ENCODE measurements around the gene FLNB. TPM values are rescaled to one million over a fixed set of nuclear protein-coding genes. Genes with fewer than 3 reads are reported as not detected.

Gene FLNB
- polyA plus RNA-seq, 3 donors = 0.47 to 4.0 (median 2.1) TPM

DNA sequence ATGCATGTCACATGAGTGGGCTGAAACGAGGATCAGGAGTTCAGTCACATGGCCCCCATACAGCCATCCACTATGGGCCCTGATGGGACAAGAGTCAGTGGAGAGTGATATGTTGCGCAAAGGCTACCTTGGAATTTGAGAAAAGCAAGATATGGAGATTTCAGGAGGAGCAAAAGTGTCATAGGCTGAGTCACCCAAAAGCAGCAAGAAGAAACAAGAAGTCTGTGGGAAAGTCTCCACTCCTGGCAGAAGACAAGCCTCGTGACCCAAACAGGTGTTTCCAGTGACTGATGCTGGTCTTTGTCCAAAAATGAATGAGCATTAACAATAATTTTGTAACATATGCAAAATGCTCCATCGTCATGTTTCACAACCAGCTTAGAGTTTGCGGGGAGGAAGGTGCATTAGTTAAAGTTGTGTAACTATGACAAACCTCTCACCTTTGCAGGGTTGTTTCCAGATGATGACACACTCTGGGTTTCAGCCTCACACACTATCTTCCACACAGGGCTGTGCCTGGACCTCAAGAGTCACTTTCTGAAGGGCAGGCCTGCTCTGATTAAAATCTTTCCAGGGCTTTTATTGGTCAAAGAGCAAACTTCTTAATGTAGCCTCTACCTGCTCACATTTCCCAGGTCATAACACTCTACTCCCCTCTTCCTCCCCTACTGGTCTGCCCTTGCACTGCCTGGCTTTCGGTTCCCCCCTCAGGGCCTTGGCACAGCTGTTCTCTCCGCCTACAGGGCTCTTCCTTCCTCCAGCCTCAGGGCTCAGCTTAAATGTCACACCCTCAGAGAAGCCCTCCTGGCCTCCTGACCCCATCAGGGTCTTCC lies 206.5 kb downstream of the FLNB start:
- TF ChIP-seq, protein P1, sequence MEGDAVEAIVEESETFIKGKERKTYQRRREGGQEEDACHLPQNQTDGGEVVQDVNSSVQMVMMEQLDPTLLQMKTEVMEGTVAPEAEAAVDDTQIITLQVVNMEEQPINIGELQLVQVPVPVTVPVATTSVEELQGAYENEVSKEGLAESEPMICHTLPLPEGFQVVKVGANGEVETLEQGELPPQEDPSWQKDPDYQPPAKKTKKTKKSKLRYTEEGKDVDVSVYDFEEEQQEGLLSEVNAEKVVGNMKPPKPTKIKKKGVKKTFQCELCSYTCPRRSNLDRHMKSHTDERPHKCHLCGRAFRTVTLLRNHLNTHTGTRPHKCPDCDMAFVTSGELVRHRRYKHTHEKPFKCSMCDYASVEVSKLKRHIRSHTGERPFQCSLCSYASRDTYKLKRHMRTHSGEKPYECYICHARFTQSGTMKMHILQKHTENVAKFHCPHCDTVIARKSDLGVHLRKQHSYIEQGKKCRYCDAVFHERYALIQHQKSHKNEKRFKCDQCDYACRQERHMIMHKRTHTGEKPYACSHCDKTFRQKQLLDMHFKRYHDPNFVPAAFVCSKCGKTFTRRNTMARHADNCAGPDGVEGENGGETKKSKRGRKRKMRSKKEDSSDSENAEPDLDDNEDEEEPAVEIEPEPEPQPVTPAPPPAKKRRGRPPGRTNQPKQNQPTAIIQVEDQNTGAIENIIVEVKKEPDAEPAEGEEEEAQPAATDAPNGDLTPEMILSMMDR (IDR thresholded peaks at IDR 0.05) = peak; percentile 21
- no peaks in the 10 kb centered on the region for H3K36me3 Mint-ChIP-seq
- Histone ChIP-seq H3K27me3 (ENCODE audit: control insufficient read depth in 2 of 2, insufficient read depth in 2 of 2, low read length in 2 of 2) (no peaks in the 10 kb centered on the region), H3K9ac (ENCODE audit: insufficient read depth, low read length, poor library complexity, severe bottlenecking) (no peak overlapping the region), H3K4me2 (replicated peaks; ENCODE audit: extremely low read depth, low read length, poor library complexity, severe bottlenecking) (no peak overlapping the region), H2AFZ (ENCODE audit: insufficient read depth, low read depth, low read length, poor library complexity, severe bottlenecking) (no peak overlapping the region), H3K36me3 (replicated peaks in 1 of 2; ENCODE audit: control insufficient read depth in 1 of 2, insufficient read depth in 2 of 2, low read length in 2 of 2) (no peaks in the 10 kb centered on the region), H3K4me3 (replicated peaks in 1 of 3; ENCODE audit: low read depth in 2 of 3, low read length in 3 of 3) (no peak overlapping the region), H3K9me3 (replicated peaks in 1 of 2; ENCODE audit: control insufficient read depth in 1 of 2, insufficient read depth in 1 of 2, low read length in 2 of 2) (no peaks in the 10 kb centered on the region), H3K79me2 (ENCODE audit: insufficient read depth, low read length) (no peaks in the 10 kb centered on the region), H4K20me1 (ENCODE audit: insufficient read depth, low read length) (no peaks in the 10 kb centered on the region), H3K27ac (ENCODE audit: low read depth in 1 of 2, low read length in 2 of 2) (peak overlapping the region in 1 of 2 donors; percentile 15), H3K4me1 (ENCODE audit: control insufficient read depth in 1 of 2, insufficient read depth in 2 of 2, low read length in 2 of 2) (peaks cover 32 to 33% of the 10 kb centered on the region in 2 donors)
- H3K4me3 Mint-ChIP-seq = peak overlapping the region in 1 of 2 donors; percentile 3
- no peaks in the 10 kb centered on the region for H3K9me3 Mint-ChIP-seq
- peaks cover 36% of the 10 kb centered on the region for H3K4me1 Mint-ChIP-seq
- WGBS (ENCODE audit: insufficient coverage) = 0% methylated on average over 2 of the region's 7 CpGs
- peak overlapping the region; percentile 23 to 82 (median 72) for H3K27ac Mint-ChIP-seq
- peaks cover 3 to 4% (median 3%) of the 10 kb centered on the region in 3 donors for H3K27me3 Mint-ChIP-seq (ENCODE audit: low read depth in 3 of 3)
- peak; percentile 38 to 87 (median 44) for DNase-seq
- intact Hi-C loops (cut with micrococcal nuclease) = no loop called here

DNA sequence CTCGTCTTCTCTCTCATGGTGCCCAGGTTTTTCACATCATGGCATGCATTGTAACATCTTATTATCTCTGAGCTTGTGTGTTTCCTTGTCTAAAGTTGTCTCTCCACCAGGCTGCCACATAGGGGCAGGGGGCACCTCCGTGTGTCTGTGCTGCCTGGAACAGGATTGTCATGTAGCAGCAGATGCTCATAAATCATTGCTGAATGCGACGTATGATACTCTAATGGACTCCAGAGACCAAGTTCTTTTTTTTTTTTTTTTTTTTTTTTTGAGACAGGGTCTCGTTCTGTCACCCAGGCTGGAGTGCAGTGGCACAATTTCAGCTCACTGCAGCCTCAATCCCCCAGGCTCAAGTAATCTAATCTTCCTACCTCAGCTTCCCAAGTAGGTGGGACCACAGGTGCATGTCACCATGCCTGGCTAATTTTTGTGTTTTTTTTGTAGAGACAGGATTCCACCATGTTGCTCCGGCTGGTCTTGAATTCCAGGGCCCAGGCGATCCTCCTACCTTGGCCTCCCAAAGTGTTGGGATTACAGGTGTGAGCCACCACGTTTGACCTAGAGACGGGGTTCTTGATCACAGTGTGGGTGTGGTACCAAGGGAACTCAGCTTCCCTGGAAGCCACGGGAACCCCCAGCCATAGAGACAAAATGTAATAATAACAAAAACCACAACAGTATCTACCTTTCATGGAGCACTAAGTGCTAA lies 207.2 kb downstream of the FLNB start:
- H3K9me3 Mint-ChIP-seq = no peaks in the 10 kb centered on the region
- WGBS (ENCODE audit: insufficient coverage) = 8% methylated on average over 2 of the region's 10 CpGs
- H3K27me3 Mint-ChIP-seq (ENCODE audit: low read depth in 3 of 3) = peaks cover 0 to 3% (median under 1%) of the 10 kb centered on the region in 3 donors
- no peaks in the 10 kb centered on the region for H3K9me3 ChIP-seq (replicated peaks in 1 of 2; ENCODE audit: control insufficient read depth in 1 of 2, insufficient read depth in 1 of 2, low read length in 2 of 2)
- peaks cover 36% of the 10 kb centered on the region for H3K4me1 Mint-ChIP-seq
- no peaks in the 10 kb centered on the region for H3K36me3 ChIP-seq (replicated peaks in 1 of 2; ENCODE audit: control insufficient read depth in 1 of 2, insufficient read depth in 2 of 2, low read length in 2 of 2)
- no peaks in the 10 kb centered on the region for H4K20me1 ChIP-seq (ENCODE audit: insufficient read depth, low read length)
- no peak overlapping the region for H2AFZ ChIP-seq (ENCODE audit: insufficient read depth, low read depth, low read length, poor library complexity, severe bottlenecking)
- H3K27ac Mint-ChIP-seq = peak overlapping the region in 6 of 7 donors; percentile 16 to 82 (median 68)
- peaks cover 32 to 33% of the 10 kb centered on the region in 2 donors for H3K4me1 ChIP-seq (ENCODE audit: control insufficient read depth in 1 of 2, insufficient read depth in 2 of 2, low read length in 2 of 2)
- H3K27ac ChIP-seq (ENCODE audit: low read depth in 1 of 2, low read length in 2 of 2) = peak overlapping the region in 1 of 2 donors; percentile 15
- H3K36me3 Mint-ChIP-seq = no peaks in the 10 kb centered on the region
- H3K9ac ChIP-seq (ENCODE audit: insufficient read depth, low read length, poor library complexity, severe bottlenecking) = no peak overlapping the region
- H3K4me3 Mint-ChIP-seq = peak overlapping the region in 1 of 2 donors; percentile 3
- DNase-seq = no peak
- intact Hi-C loops (cut with micrococcal nuclease) = no loop called here
- TF ChIP-seq, protein P1 (IDR thresholded peaks at IDR 0.05) = peak; percentile 1
- no peak overlapping the region for H3K4me3 ChIP-seq (replicated peaks in 1 of 3; ENCODE audit: low read depth in 2 of 3, low read length in 3 of 3)
- no peaks in the 10 kb centered on the region for H3K27me3 ChIP-seq (ENCODE audit: control insufficient read depth in 2 of 2, insufficient read depth in 2 of 2, low read length in 2 of 2)
- H3K4me2 ChIP-seq (replicated peaks; ENCODE audit: extremely low read depth, low read length, poor library complexity, severe bottlenecking) = no peak overlapping the region
- H3K79me2 ChIP-seq (ENCODE audit: insufficient read depth, low read length) = no peaks in the 10 kb centered on the region
